Measurements from ENCODE around the gene RDM1. TPM values are rescaled to one million over a fixed set of nuclear protein-coding genes. Genes with fewer than 3 reads are reported as not detected.

RDM1 gene
- total and polyA plus RNA-seq, 2 experiments from 2014 or later = 3.9 to 8.8 TPM

- TF ChIP-seq CTCF (conservative IDR thresholded peaks at IDR 0.05; ENCODE audit: low read depth in 2 of 2) = no peak
- TF ChIP-seq CREB1 (CRISPR knock-in tag; IDR thresholded peaks at IDR 0.05; ENCODE audit: low read depth) = no peak
- no peak for TF ChIP-seq STAT1 (IDR thresholded peaks at IDR 0.05; ENCODE audit: unreplicated experiment)
- no peak for TF ChIP-seq EZH2phosphoT487 (IDR thresholded peaks at IDR 0.05; ENCODE audit: unreplicated experiment)
Measured at GRCh38 chr17:35909408-35909807, 21.2 kb downstream of the RDM1 start (continued).

GRCh38 chr17:35907691-35908090, 22.9 kb downstream of the RDM1 start:
- no peaks in the 10 kb centered on the region for H3F3A ChIP-seq (replicated peaks; ENCODE audit: low read depth)
- Mint-ChIP-seq H3K36me3 (ENCODE audit: low read depth) (peaks cover 7% of the 10 kb centered on the region; the same call in 1 of the 3 replicates), H3K4me3 (no peak overlapping the region), H3K27me3 (ENCODE audit: insufficient read depth, low read depth, poor library complexity) (peaks cover 4% of the 10 kb centered on the region), H3K9me3 (peaks cover 36% of the 10 kb centered on the region), H3K27ac (no peak overlapping the region), H3K4me1 (no peaks in the 10 kb centered on the region)
- no peak overlapping the region for H3K4me3 ChIP-seq
- no peak for ATAC-seq
- H3K36me3 ChIP-seq (ENCODE audit: insufficient read depth) = no peaks in the 10 kb centered on the region; the same call in 1 of the 2 replicates
- H3K4me2 ChIP-seq = no peak overlapping the region
- no peak overlapping the region for H3K27ac ChIP-seq (ENCODE audit: low read depth)
- TF ChIP-seq EZH2 (IDR thresholded peaks at IDR 0.05; ENCODE audit: low read depth, unreplicated experiment) = no peak
- TF ChIP-seq EZH2phosphoT487 (IDR thresholded peaks at IDR 0.05; ENCODE audit: unreplicated experiment) = no peak
- no peak for TF ChIP-seq REST (IDR thresholded peaks at IDR 0.05; ENCODE audit: unreplicated experiment)
- TF ChIP-seq NANOG (IDR thresholded peaks at IDR 0.05; ENCODE audit: borderline replicate concordance) = no peak
- TF ChIP-seq ZNF114 (CRISPR knock-in tag; IDR thresholded peaks at IDR 0.05) = no peak
- TF ChIP-seq STAT1 (IDR thresholded peaks at IDR 0.05; ENCODE audit: unreplicated experiment) = no peak
- no peak for TF ChIP-seq ZNF462 (CRISPR knock-in tag; IDR thresholded peaks at IDR 0.05)
- TF ChIP-seq CREB1 (CRISPR knock-in tag; IDR thresholded peaks at IDR 0.05; ENCODE audit: low read depth) = no peak
- no peak for TF ChIP-seq JUNB (IDR thresholded peaks at IDR 0.05; ENCODE audit: unreplicated experiment)
- H3K4me1 ChIP-seq (ENCODE audit: insufficient read depth) = no peaks in the 10 kb centered on the region
- no peaks in the 10 kb centered on the region for H4K20me1 ChIP-seq (replicated peaks; ENCODE audit: insufficient read depth)
- no peak for DNase-seq (ENCODE audit: low spot score)
- no peaks in the 10 kb centered on the region for H3K79me2 ChIP-seq (replicated peaks; ENCODE audit: insufficient read depth)
- H3K9me2 ChIP-seq (ENCODE audit: insufficient read depth) = peaks cover 4% of the 10 kb centered on the region; the same call in 1 of the 2 replicates
- no peaks in the 10 kb centered on the region for H3K27me3 ChIP-seq (ENCODE audit: insufficient read depth)
- H2AFZ ChIP-seq = no peak overlapping the region
